GM18498 (cell line): Measurements from ENCODE around the gene SPOCK3.
"Not testable (repeated sequence)": the region's sequence is repeated elsewhere in the genome, so short reads cannot be mapped to it uniquely, and the experiment has no call there.

Source experiments
- ATAC-seq: cut with Tn5 transposase; IDR thresholded peaks from one replicate; pipeline ENCODE4 v1.9.1; 2021; ENCODE audit warnings: mild to moderate bottlenecking, moderate library complexity; ENCODE audit not compliant: unreplicated experiment

Gene SPOCK3

GRCh38 chr4:167234316-167234881, at the start of gene SPOCK3:
TSS of gene SPOCK3 (minus strand) at chr4:167234494.
- peak; percentile 60 for ATAC-seq

DNA sequence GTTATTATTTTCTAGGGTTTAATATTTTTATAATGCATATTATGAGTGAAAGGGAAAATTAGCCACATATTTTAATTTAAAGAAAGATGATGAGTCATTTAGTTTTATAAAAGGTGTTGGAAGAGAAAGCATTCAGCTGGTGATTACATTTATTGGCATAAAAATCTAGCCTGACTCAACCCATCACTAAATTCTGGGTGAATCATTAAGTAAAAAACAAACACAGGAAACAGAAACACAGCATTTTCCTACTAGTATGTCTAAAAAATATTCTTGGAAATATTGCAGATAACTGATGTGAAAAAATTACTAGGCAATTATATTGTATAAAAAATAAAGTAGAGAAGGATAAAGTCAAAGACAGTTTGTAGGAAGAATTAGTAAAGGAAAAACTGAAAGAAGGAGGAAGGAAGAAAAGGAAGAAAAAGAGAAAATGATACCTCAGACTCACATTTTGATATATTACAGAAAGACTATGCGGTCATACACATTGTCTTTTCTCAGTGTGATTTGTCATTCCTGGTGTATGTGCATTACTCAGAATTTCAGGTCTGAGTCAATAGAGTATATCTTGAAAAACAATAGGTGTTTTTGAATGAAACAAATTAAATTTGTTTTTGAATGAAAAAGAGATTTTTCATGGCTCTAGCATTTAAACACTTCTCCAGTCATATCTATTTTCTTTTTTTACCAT, 48.0 kb upstream of the SPOCK3 start:
- ATAC-seq: no peak

DNA sequence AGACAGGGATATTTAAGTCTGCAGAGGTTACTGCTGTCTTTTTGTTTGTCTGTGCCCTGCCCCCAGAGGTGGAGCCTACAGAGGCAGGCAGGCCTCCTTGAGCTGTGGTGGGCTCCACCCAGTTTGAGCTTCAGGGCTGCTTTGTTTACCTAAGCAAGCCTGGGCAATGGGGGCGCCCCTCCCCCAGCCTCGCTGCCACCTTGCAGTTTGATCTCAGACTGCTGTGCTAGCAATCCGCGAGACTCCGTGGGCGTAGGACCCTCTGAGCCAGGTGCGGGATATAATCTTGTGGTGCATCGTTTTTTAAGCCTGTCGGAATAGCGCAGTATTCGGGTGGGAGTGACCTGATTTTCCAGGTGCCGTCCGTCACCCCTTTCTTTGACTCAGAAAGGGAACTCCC, 47.3 kb upstream of the SPOCK3 start:
- ATAC-seq: not testable (repeated sequence)

GRCh38 chr4:167274351-167274750, 40.1 kb upstream of the SPOCK3 start:
- no peak for ATAC-seq

GRCh38 chr4:167265231-167265630, 30.9 kb upstream of the SPOCK3 start:
- ATAC-seq: no peak

GRCh38 chr4:167248271-167248670, 14.0 kb upstream of the SPOCK3 start:
- ATAC-seq: no peak

DNA sequence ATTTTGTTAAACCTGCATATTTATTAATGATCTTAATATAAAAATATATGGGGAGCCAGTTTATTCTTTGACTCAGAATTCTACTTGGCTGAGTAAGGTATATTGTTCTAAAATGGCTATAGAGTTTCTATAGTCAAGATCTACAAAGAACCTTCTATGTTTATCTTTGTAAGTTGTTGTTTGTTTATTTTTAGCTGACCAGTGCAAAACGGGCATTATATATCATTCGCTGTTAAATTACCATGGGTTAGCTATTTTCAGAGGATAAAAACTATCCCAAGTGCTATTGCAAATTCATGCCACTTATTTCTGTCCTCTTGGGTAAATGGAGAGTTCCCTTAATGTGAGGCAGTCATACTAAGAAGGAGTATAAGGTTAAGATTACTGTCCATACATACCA, 5.3 kb upstream of the SPOCK3 start:
- no peak for ATAC-seq

DNA sequence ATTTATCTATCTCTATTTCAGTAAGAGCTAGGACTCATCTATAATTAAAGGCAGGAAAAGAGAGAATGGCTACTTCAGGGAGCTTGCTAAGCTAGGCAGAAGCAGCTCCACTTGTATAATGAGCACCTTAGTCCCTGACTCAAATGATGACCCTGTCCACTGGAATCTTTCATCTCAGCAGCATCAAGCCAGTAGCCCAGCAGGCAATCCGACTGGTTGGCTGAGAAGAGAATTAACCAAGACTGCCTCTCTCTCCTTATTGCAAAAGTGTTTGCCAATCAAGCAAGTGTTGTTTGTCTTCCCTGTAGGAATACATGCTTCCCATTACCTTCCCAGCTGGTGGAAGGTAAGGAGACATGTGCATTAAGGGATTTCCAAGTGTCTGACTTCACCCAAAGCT, 3.9 kb upstream of the SPOCK3 start:
- no peak for ATAC-seq

- ATAC-seq: peak; percentile 59
Measured at GRCh38 chr4:167233685-167234315, 494 bp downstream of the SPOCK3 start.

DNA sequence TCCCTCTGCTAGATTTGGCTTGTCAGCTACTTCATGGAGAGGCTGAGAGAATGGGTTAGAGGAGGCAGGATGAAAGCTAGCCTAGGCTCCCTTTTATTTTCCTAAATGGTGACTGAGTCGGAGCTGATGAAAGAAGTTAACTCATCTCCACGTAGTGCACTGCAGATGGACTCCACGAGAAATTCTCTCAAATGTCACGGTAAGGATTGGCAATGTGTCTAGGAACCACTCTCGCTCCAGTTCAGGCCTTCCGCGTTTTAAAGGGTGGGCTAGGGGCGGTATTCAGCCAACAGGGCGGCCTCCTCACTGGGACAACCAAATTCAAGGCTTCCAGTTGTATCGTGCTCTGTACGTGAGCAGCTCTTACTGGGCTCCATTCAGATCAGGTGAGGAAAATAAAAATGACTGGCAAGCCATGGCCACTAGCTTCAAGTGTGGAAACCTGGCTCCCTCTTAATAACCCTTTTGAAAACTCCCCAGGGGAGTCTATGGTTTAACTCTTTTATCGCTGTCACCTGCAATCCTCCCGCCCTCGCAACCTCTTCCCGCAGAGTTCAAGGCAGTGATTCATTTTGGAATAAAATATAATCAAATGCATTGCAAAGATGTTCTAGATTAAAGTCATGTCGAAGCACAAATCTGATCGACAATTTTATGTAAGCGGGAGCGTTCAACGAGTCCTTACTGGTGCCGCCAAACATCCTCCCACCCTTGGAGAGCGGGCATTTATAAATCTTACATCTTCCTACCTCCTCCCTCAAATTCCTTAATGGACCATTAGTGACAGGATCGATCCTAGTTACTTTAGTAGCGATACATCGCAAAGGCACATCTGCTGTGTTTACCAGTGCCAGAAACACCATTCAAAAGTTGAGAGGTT, 1.2 kb downstream of the SPOCK3 start:
- ATAC-seq: no peak

GRCh38 chr4:167230744-167231143, 3.5 kb downstream of the SPOCK3 start:
- ATAC-seq: no peak

DNA sequence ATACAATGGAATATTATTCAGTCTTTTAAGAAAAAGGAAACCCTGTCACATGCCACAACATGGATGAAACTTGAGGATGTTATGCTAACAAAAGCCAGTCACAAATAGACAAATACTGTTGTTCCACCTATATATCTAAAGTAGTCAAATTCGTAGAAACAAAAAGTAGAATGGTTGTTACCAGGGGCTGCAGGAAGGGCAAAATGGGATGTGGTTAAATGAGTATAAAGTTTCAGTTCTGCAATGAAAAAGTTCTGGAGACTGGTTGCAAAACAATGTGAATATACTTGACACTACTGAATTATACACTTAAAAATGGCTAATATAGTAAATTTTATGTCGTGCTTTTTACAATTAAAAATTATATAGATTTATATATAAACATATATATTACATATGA, 12.2 kb downstream of the SPOCK3 start:
- ATAC-seq: peak; percentile 93

DNA sequence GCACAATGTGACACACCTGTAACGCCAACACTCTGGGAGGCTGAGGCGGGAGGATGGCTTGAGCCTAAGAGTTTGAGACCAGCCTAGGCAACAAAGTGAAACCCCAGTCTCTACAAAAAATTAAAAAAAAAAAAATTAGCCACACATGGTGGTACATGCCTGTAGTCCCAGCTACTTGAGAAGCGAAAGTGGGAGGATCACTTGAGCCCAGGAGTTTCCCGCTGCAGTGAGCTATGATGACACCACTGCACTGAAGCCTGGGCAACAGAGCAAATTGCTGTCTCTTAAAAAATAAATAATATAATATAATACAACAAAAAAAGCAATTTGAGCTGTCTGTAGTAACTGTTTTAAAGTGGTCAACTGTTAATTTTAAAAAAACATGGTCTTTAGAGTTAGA, 13.2 kb downstream of the SPOCK3 start:
- ATAC-seq: no peak

- ATAC-seq: no peak
Measured at GRCh38 chr4:167218022-167218608, 16.2 kb downstream of the SPOCK3 start.

DNA sequence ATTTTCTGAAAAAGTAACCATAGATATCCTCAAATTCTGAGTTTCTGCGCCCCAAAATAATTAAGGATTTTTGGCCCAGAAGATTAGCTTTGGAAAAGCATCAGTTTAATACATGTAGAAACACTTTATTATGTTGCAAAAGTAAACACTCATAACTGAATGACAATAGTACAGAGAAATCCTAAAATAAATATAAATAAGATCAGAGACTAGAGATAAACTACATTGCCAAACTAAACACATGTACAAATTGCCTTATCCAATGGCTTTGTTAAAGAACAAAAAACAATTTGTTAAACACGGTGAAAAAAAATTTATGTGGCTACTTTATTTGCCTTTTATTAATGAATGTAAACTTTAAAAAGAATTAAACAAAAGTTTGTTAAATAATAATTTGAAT, 17.5 kb downstream of the SPOCK3 start:
- ATAC-seq: no peak

- ATAC-seq: no peak
Measured at GRCh38 chr4:167210166-167210565, 24.1 kb downstream of the SPOCK3 start.

DNA sequence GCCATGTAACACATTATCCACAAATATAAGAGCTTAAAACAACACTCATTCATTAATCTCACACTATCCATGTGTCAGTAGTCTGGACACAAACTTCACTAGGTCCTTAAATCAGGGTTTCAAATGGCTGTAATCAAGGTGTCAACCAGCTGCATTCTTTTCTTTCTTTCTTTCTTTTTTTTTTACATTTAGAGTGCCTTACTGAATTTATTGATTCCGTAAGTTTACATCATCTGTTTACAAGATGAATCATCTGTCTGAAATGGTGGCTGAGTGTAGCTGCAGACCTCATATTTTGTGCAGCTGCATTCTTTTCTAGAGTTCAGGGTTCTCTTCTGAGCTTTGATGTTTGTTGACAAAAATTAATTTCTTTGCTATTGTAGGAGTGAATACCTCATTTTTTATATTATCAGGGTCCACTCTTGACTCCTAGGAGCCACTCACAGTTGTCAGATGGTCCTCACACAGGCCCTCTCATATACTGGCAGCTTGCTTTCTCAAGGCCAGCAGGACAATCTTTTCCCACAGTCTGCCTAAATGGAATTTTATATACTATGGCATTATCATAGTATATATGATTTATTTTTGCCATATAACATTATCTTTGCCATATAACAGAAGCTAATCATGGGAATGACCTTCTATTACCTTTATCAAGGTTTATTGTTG, 37.8 kb downstream of the SPOCK3 start:
- ATAC-seq: no peak

DNA sequence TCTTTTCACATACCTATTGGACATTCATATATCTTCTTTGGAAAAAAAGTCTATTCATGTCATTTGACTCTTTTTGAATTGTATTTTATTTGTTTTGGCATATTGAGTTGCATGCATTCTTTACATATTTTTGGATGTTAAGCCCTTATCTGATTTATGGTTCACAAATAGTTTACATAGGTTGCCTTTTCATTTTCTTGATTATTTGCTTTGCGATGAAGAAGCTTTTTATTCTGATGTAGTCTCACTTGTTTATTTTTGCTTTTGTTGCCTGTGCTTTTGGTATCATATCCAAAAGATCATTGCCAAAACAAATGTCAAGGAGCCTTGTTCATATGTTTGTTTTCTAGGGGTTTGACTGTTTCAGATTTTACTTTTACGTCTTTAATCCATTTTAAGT, 43.9 kb downstream of the SPOCK3 start:
- ATAC-seq: no peak

- ATAC-seq: no peak
Measured at GRCh38 chr4:167185465-167185864, 48.8 kb downstream of the SPOCK3 start.

- ATAC-seq: no peak
Measured at GRCh38 chr4:167183036-167183435, 51.3 kb downstream of the SPOCK3 start.

- ATAC-seq: no peak
Measured at GRCh38 chr4:167177925-167178324, 56.4 kb downstream of the SPOCK3 start.
